Muscle layer of duodenum (tissue), 2 donors: ENCODE results near the gene ZCCHC14.

ENCODE experiments used
- H3K27ac ChIP-seq: one replicate; pipeline ENCODE4 v1.7.0; 2013; ENCODE audit warnings: mild to moderate bottlenecking, low read length
- H3K27me3 ChIP-seq: one replicate; pipeline ENCODE4 v1.7.0; 2013; ENCODE audit warnings: low read depth, mild to moderate bottlenecking, control low read depth, low read length
- H3K36me3 ChIP-seq, 2 donors: one replicate each; pipeline ENCODE4 v1.7.0; 2013; ENCODE audit warnings: low read length in 2 of 2, control low read depth in 1 of 2, mild to moderate bottlenecking in 1 of 2; ENCODE audit not compliant: insufficient read depth in 2 of 2, control insufficient read depth in 1 of 2
- H3K4me1 ChIP-seq, 2 donors: one replicate each; pipeline ENCODE4 v1.7.0; 2013; ENCODE audit warnings: low read length in 2 of 2, mild to moderate bottlenecking in 2 of 2, control low read depth in 1 of 2, moderate library complexity in 1 of 2; ENCODE audit not compliant: insufficient read depth in 2 of 2, control insufficient read depth in 1 of 2
- H3K4me3 ChIP-seq, 2 donors: one replicate each; pipeline ENCODE4 v1.7.0; 2013; ENCODE audit warnings: low read length in 2 of 2, low read depth in 1 of 2, mild to moderate bottlenecking in 1 of 2
- H3K9me3 ChIP-seq, 2 donors: one replicate each; pipeline ENCODE4 v1.7.0; 2013; ENCODE audit warnings: low read length in 2 of 2, control low read depth in 1 of 2, mild to moderate bottlenecking in 1 of 2; ENCODE audit not compliant: control insufficient read depth in 1 of 2
- donor health status: healthy.

The ZCCHC14 gene

GRCh38 chr16:87471278-87472141 lies 21.3 kb downstream of the ZCCHC14 start:
- peaks cover 0 to 4% of the 10 kb centered on the region in 2 donors for H3K36me3 ChIP-seq
- no peaks in the 10 kb centered on the region for H3K9me3 ChIP-seq
- peaks cover 8 to 37% of the 10 kb centered on the region in 2 donors for H3K4me1 ChIP-seq
- peak overlapping the region; percentile 70 for H3K27ac ChIP-seq
- no peak overlapping the region for H3K4me3 ChIP-seq
- H3K27me3 ChIP-seq: no peaks in the 10 kb centered on the region

- Histone ChIP-seq H3K27ac (no peak overlapping the region), H3K36me3 (peaks cover 0 to 4% of the 10 kb centered on the region in 2 donors), H3K4me1 (peaks cover 15 to 38% of the 10 kb centered on the region in 2 donors), H3K27me3 (no peaks in the 10 kb centered on the region), H3K4me3 (no peak overlapping the region), H3K9me3 (no peaks in the 10 kb centered on the region)
These were observed 22.5 kb downstream of the ZCCHC14 start for GRCh38 chr16:87470332-87470731.

DNA sequence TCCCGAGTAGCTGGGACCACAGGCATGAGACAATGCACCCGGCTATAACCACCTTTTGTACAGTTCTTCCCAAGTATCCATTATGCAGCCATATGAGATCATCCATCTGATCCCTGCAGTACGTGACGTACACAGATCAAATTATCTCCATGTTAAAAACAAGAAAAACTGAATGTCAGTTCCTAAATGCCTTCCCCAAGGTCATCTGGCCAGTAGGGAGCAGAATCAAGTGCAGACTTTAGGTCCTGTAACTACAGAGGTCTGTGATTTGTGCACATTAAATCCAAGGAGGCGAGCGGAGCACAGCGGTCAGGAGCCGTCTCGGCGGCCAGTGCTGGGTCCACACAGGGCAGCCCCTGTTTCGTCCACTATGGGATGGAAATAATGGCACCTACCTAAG lies 23.7 kb downstream of the ZCCHC14 start:
- Histone ChIP-seq H3K27me3 (no peaks in the 10 kb centered on the region), H3K27ac (no peak overlapping the region), H3K9me3 (no peaks in the 10 kb centered on the region), H3K4me3 (no peak overlapping the region), H3K36me3 (peaks cover 4 to 8% of the 10 kb centered on the region in 2 donors), H3K4me1 (peaks cover 26 to 34% of the 10 kb centered on the region in 2 donors)

GRCh38 chr16:87468550-87468949 lies 24.3 kb downstream of the ZCCHC14 start:
- no peaks in the 10 kb centered on the region for H3K9me3 ChIP-seq
- no peak overlapping the region for H3K27ac ChIP-seq
- peaks cover 4 to 11% of the 10 kb centered on the region in 2 donors for H3K36me3 ChIP-seq
- no peak overlapping the region for H3K4me3 ChIP-seq
- H3K27me3 ChIP-seq: no peaks in the 10 kb centered on the region
- H3K4me1 ChIP-seq: peaks cover 31 to 39% of the 10 kb centered on the region in 2 donors

DNA sequence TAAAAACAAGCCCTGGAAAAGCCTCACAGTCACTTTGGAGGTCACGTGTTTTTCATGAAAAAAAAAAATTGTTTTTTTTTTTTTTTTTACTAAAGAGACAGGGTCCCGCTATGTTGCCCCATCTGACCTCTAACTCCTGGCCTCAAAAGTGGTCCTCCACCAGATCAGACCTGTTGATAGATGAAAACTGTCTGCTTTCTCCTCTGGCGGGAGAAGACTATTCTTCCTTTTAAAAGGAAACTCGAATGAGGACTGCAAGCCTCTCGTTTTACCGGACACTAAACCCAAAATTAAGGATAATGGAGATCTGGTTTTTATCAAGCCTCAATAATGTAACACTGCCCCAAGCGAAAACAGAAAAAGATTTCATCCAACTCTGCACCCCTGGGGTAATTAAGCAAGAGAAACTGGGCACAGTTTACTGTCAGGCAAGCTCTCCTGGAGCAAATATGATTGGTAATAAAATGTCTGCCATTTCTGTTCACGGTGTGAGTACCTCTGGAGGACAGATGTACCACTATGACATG lies 25.8 kb downstream of the ZCCHC14 start:
- Histone ChIP-seq H3K27ac (no peak overlapping the region), H3K36me3 (peaks cover 4 to 11% of the 10 kb centered on the region in 2 donors), H3K4me3 (no peak overlapping the region), H3K9me3 (no peaks in the 10 kb centered on the region), H3K27me3 (no peaks in the 10 kb centered on the region), H3K4me1 (peaks cover 31 to 36% of the 10 kb centered on the region in 2 donors)

DNA sequence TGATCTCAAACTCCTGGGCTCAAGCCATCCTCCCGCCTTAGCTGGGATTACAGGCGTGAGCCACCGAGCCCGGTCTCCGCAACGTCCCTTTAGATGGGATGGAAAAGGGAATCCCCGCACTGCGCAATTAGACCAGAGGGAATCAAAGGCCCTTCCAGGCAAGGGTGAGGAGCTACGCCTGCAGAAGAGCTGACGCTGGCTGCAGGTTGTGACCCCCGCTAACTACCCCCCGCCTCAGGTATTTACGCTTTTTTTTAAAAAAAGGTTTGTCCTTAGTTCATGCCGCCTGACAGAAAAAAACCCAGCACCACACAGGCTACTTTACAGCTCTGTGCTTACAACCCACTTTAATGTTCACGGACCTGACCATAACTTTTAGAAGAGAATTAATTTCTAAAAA lies 26.9 kb downstream of the ZCCHC14 start:
- Histone ChIP-seq H3K36me3 (peaks cover 4 to 11% of the 10 kb centered on the region in 2 donors), H3K4me3 (peak overlapping the region in 1 of 2 donors; percentile 54), H3K27me3 (no peaks in the 10 kb centered on the region), H3K27ac (peak overlapping the region; percentile 87), H3K4me1 (peaks cover 26 to 38% of the 10 kb centered on the region in 2 donors), H3K9me3 (no peaks in the 10 kb centered on the region)

DNA sequence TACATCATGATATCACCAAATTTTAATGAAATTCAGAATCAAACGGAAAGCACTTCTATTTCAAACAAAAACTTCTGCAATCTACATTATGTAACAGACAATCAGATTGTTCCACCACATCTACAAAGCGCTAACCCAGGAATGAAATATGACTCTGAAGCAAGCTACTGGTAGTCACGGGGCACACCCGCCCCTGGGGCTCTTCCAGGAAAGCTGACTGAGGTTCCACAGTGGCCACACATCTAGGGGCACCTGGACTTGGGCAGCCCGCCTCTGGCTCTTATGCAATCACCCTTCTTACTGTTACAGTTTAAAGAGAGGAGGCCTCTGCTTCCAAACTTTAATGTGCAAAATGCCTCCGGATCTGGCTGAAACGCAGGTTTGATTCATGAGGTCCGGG lies 27.5 kb downstream of the ZCCHC14 start:
- Histone ChIP-seq H3K36me3 (peaks cover under 1 to 11% of the 10 kb centered on the region in 2 donors), H3K9me3 (no peaks in the 10 kb centered on the region), H3K27me3 (no peaks in the 10 kb centered on the region), H3K4me3 (peak overlapping the region; percentile 54 to 60), H3K4me1 (peaks cover 26 to 38% of the 10 kb centered on the region in 2 donors), H3K27ac (peak overlapping the region; percentile 87)

DNA sequence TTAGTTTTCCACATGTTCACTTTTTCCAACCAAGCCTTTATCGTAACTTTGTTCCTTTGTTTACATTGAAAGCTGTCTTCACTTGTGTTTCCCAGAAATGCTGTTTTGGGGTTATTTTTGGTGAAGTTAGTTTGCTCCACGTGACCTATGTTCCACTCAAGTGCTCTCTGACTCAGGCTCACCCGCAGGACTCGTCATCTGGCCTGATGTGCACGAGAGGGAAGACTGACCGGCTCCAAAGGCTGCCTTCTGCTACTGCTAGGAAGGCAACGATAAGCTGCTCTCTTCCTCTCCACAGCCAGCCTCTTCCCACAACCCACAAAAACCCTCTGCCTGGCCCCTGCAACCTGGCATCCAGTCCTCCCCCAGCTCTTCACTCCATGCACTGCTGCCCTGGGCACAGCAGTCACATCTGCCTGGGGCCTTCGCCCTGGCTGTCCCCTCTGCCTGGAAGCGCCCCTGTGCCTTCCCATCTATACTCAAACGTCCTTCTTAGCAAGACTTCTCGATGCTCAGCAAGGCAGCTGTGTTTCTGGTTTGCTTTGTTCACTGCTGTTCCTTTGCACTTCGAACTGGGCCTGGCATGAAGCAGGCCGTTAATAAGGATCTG lies 28.0 kb downstream of the ZCCHC14 start:
- Histone ChIP-seq H3K27me3 (no peaks in the 10 kb centered on the region), H3K4me1 (peaks cover 26 to 38% of the 10 kb centered on the region in 2 donors), H3K36me3 (peaks cover 0 to 11% of the 10 kb centered on the region in 2 donors), H3K4me3 (peak overlapping the region; percentile 54 to 60), H3K9me3 (no peaks in the 10 kb centered on the region), H3K27ac (peak overlapping the region; percentile 87)

GRCh38 chr16:87463722-87464690 lies 28.8 kb downstream of the ZCCHC14 start:
- H3K27me3 ChIP-seq: no peaks in the 10 kb centered on the region
- peak overlapping the region; percentile 30 to 60 for H3K4me3 ChIP-seq
- H3K36me3 ChIP-seq: peaks cover 2 to 11% of the 10 kb centered on the region in 2 donors
- peak overlapping the region; percentile 87 for H3K27ac ChIP-seq
- H3K4me1 ChIP-seq: peaks cover 26 to 38% of the 10 kb centered on the region in 2 donors
- no peaks in the 10 kb centered on the region for H3K9me3 ChIP-seq

DNA sequence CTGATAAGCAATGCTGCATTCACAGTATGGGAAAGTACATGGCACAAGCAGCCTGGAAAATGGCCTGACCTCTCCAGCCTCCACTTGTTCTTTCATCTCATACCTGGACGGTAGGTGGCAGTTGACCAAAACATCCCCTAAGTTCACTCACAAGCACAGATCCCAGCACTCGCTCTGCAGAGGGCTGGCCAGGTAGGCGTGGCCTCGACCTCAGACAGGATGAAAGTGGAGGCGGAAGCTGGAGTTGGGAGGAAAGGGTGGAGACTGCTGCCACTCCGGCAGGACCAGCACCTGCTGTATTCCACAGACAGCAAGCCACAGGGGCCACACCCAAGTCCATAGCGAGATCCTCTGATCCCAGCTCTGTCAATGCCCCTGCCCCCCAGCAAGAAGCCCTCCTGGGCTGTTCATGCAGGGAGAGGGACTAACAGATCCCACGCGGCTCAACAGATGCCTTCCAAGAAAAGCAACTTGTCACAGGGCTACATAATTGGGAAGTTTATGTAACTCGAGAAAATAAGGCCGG lies 31.3 kb downstream of the ZCCHC14 start:
- Histone ChIP-seq H3K4me1 (peaks cover 23 to 35% of the 10 kb centered on the region in 2 donors), H3K36me3 (peaks cover 25 to 34% of the 10 kb centered on the region in 2 donors), H3K27me3 (no peaks in the 10 kb centered on the region), H3K27ac (no peak overlapping the region), H3K9me3 (no peaks in the 10 kb centered on the region), H3K4me3 (peak overlapping the region in 1 of 2 donors; percentile 32)
